Chondrocyte (in vitro differentiated cells): ENCODE data around the gene MFSD6. TPM values are rescaled to one million over a fixed set of nuclear protein-coding genes. Genes with fewer than 3 reads are reported as not detected.

Experiments
- DNase-seq: peaks from one replicate; pipeline ENCODE4 v3.0.0; 2021; ENCODE audit warnings: mixed read lengths, low spot score
- H3K27ac Mint-ChIP-seq: one replicate; pipeline ENCODE4 v1.8.0; 2021; ENCODE audit warnings: mild to moderate bottlenecking, moderate library complexity, mixed read lengths; ENCODE audit not compliant: unreplicated experiment
- H3K27me3 Mint-ChIP-seq: 2 replicates; pipeline ENCODE4 v1.8.0; 2021; ENCODE audit warnings: low read depth, mixed read lengths
- H3K36me3 Mint-ChIP-seq: 2 replicates; pipeline ENCODE4 v1.8.0; 2021; ENCODE audit warnings: low read depth, mixed read lengths
- H3K4me1 Mint-ChIP-seq: 2 replicates; pipeline ENCODE4 v1.8.0; 2021; ENCODE audit warnings: low read depth, mild to moderate bottlenecking, mixed read lengths
- H3K4me3 Mint-ChIP-seq: one replicate; pipeline ENCODE4 v1.8.0; 2021; ENCODE audit warnings: mild to moderate bottlenecking, moderate library complexity, mixed read lengths; ENCODE audit not compliant: unreplicated experiment
- H3K9me3 Mint-ChIP-seq: 2 replicates; pipeline ENCODE4 v1.8.0; 2021; ENCODE audit warnings: low read depth, mixed read lengths
- CTCF ChIP-seq: fragments of 200-600 bp; sonication (generic); IDR thresholded peaks from 2 replicates; pipeline ENCODE4 v1.5.0; 2021; ENCODE audit warnings: antibody characterized with exemption, mild to moderate bottlenecking, moderate library complexity
- total RNA-seq: library from RNA; stranded (reverse); gene quantifications from 3 replicates; pipeline ENCODE4 v1.2.1, GENCODE V29; 2021

The MFSD6 gene
- total RNA-seq, 1 donor from 2014 or later = 8.4 TPM

DNA sequence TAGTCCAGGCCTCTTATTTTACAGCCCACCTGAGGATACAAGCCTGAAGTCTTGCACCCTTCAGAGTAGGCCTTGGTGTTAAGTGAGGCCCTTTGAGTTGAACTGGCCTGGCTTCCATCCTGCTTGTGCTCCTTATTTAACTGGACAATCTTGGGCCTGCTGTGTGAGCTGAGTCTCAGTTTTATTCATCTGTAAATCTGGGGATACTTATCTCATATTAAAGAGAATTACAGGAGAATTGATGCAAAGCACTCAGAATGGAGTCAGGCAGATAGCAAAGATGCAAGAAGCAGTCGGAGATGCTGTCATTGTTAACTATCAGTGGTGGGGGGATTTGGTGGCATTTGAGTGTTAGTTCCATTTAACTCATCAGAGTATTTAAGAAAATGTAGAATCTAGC is 36.8 kb downstream of the MFSD6 start:
- no peaks in the 10 kb centered on the region for H3K27me3 Mint-ChIP-seq
- no peaks in the 10 kb centered on the region for H3K36me3 Mint-ChIP-seq
- no peak overlapping the region for H3K27ac Mint-ChIP-seq
- DNase-seq = no peak
- H3K9me3 Mint-ChIP-seq = no peaks in the 10 kb centered on the region
- peaks cover 31% of the 10 kb centered on the region for H3K4me1 Mint-ChIP-seq
- H3K4me3 Mint-ChIP-seq = no peak overlapping the region
- no peak for TF ChIP-seq CTCF

- Mint-ChIP-seq H3K27ac (no peak overlapping the region), H3K4me1 (peaks cover 24% of the 10 kb centered on the region), H3K9me3 (no peaks in the 10 kb centered on the region), H3K27me3 (no peaks in the 10 kb centered on the region), H3K4me3 (no peak overlapping the region), H3K36me3 (no peaks in the 10 kb centered on the region)
- no peak for DNase-seq
- no peak for TF ChIP-seq CTCF
Observed at GRCh38 chr2:190446193-190446592, 38.0 kb downstream of the MFSD6 start.

- Mint-ChIP-seq H3K27ac (peak overlapping the region; percentile 63), H3K36me3 (no peaks in the 10 kb centered on the region), H3K27me3 (no peaks in the 10 kb centered on the region), H3K4me3 (no peak overlapping the region), H3K4me1 (peaks cover 31% of the 10 kb centered on the region), H3K9me3 (no peaks in the 10 kb centered on the region)
- TF ChIP-seq CTCF = no peak
- no peak for DNase-seq
Observed at GRCh38 chr2:190446750-190447516, 38.8 kb downstream of the MFSD6 start.

DNA sequence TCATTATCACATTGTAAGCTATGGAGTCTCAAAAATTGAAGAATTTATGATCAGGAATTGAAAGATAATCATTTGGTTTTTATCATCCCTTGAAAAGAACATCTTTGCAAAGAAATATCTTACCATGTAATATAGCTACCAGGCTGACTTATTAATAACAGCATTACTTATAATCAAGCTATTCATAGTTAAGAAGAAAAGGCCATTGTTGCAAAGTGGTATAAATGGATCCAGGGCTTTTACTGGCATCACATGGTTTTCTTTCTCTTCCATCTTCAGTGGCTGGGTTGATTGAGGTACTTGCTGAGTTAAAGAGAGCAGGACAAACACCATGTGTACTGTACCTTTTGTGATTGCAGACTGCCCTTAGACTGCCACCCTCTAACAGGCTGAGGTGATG is 39.6 kb downstream of the MFSD6 start:
- Mint-ChIP-seq H3K27ac (no peak overlapping the region), H3K36me3 (no peaks in the 10 kb centered on the region), H3K4me1 (peaks cover 32% of the 10 kb centered on the region), H3K9me3 (no peaks in the 10 kb centered on the region), H3K4me3 (no peak overlapping the region), H3K27me3 (no peaks in the 10 kb centered on the region)
- no peak for DNase-seq
- TF ChIP-seq CTCF = no peak

GRCh38 chr2:190449925-190450324 is 41.8 kb downstream of the MFSD6 start:
- Mint-ChIP-seq H3K4me1 (peaks cover 19% of the 10 kb centered on the region), H3K27me3 (no peaks in the 10 kb centered on the region), H3K27ac (no peak overlapping the region), H3K9me3 (no peaks in the 10 kb centered on the region), H3K4me3 (no peak overlapping the region), H3K36me3 (no peaks in the 10 kb centered on the region)
- no peak for TF ChIP-seq CTCF
- DNase-seq = no peak
